T-helper 2 cell (primary cell): Measurements from ENCODE around the gene SRRM2.
"Not testable (repeated sequence)": the region's sequence is repeated elsewhere in the genome, so short reads cannot be mapped to it uniquely, and the experiment has no call there.

Experiments used
- DNase-seq, 5 experiments: peaks; one replicate each; pipeline versions ENCODE4 v3.0.0 to v3.0.0-alpha.2; 2012 to 2022

Gene SRRM2

DNA sequence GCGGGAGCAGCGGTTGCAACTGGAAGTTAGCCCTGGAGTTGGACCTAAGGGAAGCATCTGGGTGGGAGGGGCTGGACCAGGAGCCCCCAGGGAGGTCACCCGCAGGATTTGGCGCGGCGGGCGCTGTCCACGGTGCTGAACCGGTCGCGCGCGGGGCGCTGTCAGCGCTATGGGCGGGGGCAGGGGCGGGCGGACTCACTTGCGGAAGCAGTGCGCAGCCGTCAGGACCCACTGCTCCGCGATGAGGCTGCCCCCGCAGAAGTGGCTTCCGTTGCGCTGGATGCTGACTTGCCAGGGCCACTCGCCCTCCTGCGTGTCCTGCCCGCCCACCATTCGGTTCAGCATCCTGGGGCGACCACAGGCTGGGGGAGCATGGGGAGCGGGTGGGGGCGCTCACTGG is 36.9 kb upstream of the SRRM2 start:
- peak; percentile 63 to 83 (median 78) for DNase-seq

GRCh38 chr16:2715966-2716885 is 36.2 kb upstream of the SRRM2 start:
- no peak for DNase-seq

DNA sequence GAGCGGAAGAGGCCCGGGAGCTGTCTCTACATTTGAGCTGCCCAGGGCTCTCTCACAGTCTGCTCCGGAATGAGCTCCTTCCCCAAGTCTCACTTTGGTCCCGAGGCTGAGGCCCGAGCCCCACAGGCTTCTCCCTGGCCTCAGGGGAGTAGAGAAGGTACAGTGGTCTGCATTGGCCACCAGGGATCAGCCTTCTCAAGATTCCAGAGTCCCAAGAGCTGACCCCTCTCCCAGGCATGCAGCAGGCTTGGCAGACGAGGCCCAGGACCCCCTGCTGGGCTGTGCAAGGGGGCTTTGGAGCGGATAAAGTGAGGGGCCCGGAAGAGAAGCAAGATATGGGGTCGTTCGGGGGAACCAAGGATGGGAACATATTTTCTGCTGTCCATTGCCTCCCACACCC is 35.5 kb upstream of the SRRM2 start:
- no peak for DNase-seq

GRCh38 chr16:2717383-2718263 is 34.8 kb upstream of the SRRM2 start:
- no peak for DNase-seq

- DNase-seq = no peak
These were observed 32.9 kb upstream of the SRRM2 start for GRCh38 chr16:2719328-2720063.

DNA sequence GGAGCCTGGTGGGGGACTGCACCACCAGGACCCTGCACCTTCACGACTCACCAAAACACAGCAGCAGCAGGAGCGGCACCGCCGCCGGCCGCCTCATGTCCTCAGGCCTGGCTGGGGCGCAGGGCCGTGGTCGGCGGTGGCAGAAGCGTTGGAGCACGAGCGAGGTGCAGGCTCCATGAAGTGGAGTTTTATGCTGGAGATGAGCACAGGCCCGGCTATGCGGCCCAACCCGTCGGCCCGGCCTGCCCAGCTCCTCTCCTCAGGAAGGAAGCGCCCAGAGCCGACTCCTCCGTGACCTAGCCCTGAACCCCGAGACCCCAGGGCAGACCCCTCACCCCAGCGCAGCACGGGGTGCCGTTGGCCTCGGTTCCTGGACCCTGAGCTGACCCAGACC is 32.4 kb upstream of the SRRM2 start, which contains the start of gene PRSS27:
PRSS27 (minus strand) TSS at position 161 of the 394 bp plus-strand sequence; CDS start at position 97, 64 bp downstream.
- DNase-seq = no peak

GRCh38 chr16:2720719-2721633 is 31.5 kb upstream of the SRRM2 start:
- peak; percentile 74 to 96 (median 82) for DNase-seq

DNA sequence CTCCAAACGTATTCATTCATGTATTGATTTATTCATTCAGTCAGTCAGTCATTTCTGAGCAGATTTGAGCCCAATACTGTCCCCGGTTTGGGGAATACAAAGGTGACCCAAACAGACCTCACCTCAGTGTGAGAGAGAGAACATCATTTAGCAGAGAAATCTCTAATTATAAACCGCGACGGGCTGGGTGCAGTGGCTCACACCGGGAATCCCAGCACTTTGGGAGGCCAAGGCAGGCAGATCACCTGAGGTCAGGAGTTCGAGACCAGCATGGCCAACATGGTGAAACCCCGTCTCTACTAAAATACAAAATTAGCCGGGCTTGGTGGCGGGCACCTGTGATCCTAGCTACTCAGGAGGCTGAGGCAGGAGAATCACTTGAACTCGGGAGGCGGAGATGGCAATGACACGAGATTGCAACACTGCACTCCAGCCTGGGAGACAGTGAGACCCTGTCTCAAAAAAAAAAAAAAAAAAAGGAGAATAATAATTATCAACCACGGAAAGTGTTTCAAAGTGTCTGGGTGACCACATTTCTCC is 30.7 kb upstream of the SRRM2 start:
- DNase-seq = not testable (repeated sequence)

- DNase-seq = no peak
These were observed 28.3 kb upstream of the SRRM2 start for GRCh38 chr16:2724088-2724676.

DNA sequence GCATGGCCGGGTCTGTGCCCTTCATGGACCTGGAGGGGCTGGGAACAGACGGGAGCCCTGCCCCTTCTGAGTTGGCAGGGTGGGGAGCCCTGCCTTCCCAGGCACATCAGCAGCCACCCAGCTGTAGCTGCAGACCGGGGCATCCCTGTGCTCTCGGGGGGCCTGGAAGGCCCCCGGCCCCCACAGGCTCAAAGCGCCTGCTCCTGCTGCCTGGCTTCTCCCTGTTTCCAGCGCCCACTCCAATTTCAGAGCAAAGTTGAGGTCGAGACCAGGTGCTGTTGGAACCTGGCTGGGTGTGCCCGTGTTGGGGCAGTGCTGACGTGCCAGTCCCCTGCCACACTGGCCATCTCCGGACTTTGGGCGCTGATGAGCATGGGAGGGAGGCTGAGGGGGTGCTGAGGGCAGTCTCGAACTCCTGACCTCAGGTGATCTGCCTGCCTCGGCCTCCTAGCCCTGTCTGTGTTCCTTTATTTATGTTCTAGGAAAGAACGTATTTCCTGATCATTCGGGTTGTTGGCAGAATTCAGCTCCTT is 27.6 kb upstream of the SRRM2 start:
- no peak for DNase-seq

DNA sequence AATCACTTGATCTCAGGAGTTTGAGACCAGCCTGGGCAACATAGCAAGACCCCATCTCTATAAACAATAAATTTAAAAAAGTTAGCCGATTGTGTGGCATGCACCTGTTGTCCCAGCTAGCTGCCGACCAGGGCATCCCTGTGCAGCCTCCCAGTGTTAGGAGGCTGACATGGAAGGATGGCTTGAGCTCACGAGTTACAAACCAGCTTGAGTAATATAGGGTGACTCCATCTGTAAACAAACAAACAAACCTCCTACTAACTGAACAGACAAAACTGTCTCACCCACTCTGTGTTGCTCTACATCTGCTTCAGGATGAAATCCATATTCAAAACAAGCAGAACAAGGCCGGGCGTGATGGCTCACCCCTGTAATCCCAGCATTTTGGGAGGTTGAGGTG is 25.5 kb upstream of the SRRM2 start:
- no peak for DNase-seq

GRCh38 chr16:2728034-2728433 is 24.4 kb upstream of the SRRM2 start:
- no peak for DNase-seq

- DNase-seq = peak in 1 of 5 experiments; percentile 38
These were observed 17.5 kb upstream of the SRRM2 start for GRCh38 chr16:2734844-2735515.

- no peak for DNase-seq
These were observed 15.8 kb upstream of the SRRM2 start for GRCh38 chr16:2736476-2737237.

DNA sequence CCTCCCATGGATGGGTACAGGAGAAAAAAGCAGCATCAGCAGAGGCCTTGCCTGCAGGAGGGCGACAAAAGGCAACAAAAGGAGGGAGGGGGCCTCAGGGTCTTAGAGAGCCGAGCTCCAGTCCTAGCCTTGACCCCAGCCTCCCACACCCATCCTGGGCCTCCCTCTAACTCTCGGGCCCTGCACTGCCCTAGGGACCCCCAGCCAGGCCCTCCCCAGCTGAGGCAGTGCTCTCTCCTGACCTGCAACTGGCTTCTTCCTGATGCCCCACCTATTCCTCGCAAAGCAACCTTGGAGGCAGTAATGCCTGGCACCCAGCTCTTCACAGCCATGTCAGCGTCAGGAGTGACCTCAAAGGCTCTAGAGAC is 15.2 kb upstream of the SRRM2 start:
- no peak for DNase-seq

GRCh38 chr16:2737895-2738418 is 14.5 kb upstream of the SRRM2 start:
- no peak for DNase-seq

DNA sequence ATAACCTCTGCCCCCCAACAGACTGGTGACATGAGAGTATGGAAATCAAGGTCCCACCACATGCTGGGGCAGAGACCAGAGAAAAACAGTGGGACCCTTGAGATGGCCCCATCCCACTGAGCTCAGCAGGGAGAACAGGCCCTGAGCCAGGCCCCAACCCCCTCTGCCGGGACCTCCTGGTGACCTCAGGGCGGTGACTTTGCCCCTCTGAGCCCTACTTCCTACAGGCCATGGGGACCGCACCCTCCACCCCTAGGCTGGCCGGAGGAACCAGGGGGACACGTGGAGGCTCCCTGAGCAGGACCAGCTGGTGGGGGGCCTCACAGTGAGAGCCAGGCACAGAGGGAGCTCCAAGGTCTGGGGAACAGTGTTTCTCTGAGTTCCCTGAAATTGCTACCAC is 13.8 kb upstream of the SRRM2 start:
- no peak for DNase-seq

GRCh38 chr16:2739625-2740430 is 12.6 kb upstream of the SRRM2 start:
- peak in 1 of 5 experiments; percentile 38 for DNase-seq
